Tibial nerve (tissue), 3 donors: ENCODE data around the gene CLNK.

Experiments
- POLR2A ChIP-seq, 2 donors: fragments of 450-650 bp; IDR thresholded peaks; one replicate each; pipeline ENCODE4 v1.6.1; 2017; ENCODE audit warnings: antibody characterized with exemption in 2 of 2, mild to moderate bottlenecking in 2 of 2, moderate library complexity in 2 of 2
- TF ChIP-seq, protein P1 (sequence below), 5 experiments: fragments of 200-600 bp in 3 of 5; fragments of 450-650 bp in 2 of 5; sonication (generic) in 3 of 5; IDR thresholded peaks; one replicate each; pipeline ENCODE4 v1.5.1; 2016 to 2019; ENCODE audit warnings: antibody characterized with exemption in 5 of 5, mild to moderate bottlenecking in 3 of 5, moderate library complexity in 2 of 5

DNA sequence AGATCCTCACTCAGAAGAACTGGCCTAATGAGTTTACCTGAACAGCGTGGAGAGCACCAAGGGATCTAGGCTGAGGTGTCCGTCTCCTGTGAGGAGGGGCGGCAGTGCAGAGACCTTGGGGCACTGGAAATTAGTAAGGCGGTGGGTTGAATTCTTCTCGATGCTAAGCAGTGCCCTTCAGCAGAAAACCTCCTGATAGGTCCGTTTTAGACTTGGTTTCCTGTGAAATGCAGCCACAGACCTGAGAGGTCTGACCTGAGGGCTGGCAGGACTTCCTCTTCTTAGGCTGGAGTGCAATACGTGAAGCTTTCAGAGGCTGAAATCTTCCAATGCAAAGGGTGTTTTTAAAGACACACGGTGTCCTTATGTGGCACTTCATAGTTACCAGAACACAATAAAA, at the start of gene CLNK:
- no peak for TF ChIP-seq POLR2A (IDR thresholded peaks at IDR 0.05)
- TF ChIP-seq, protein P1, sequence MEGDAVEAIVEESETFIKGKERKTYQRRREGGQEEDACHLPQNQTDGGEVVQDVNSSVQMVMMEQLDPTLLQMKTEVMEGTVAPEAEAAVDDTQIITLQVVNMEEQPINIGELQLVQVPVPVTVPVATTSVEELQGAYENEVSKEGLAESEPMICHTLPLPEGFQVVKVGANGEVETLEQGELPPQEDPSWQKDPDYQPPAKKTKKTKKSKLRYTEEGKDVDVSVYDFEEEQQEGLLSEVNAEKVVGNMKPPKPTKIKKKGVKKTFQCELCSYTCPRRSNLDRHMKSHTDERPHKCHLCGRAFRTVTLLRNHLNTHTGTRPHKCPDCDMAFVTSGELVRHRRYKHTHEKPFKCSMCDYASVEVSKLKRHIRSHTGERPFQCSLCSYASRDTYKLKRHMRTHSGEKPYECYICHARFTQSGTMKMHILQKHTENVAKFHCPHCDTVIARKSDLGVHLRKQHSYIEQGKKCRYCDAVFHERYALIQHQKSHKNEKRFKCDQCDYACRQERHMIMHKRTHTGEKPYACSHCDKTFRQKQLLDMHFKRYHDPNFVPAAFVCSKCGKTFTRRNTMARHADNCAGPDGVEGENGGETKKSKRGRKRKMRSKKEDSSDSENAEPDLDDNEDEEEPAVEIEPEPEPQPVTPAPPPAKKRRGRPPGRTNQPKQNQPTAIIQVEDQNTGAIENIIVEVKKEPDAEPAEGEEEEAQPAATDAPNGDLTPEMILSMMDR (IDR thresholded peaks at IDR 0.05), result no peak
